Pancreas (tissue), 10 donors: ENCODE results near the gene PLK1. TPM values are rescaled to one million over a fixed set of nuclear protein-coding genes. Genes with fewer than 3 reads are reported as not detected.

ENCODE experiments used
- ATAC-seq, 4 donors: fragments of 200-7000 bp; cut with Tn5 transposase; one replicate each; pipeline versions ENCODE4 v1.8.0 to v1.9.1; 2020; ENCODE audit warnings: mild to moderate bottlenecking in 4 of 4, moderate library complexity in 4 of 4
- DNase-seq, 6 donors: peaks; one replicate each; pipeline ENCODE4 v3.0.0-alpha.2; 2020
- FAIRE-seq: peaks from 2 replicates; lab custom pipeline; 2012; peaks lifted over from hg19 to GRCh38; lab: Jason Lieb, UNC
- H3K27ac ChIP-seq, 4 donors: fragments of 200-600 bp; sonication (generic); 1 replicate in 3 of 4; 2 replicates in 1 of 4; pipeline versions ENCODE4 v1.5.0 to v1.8.0; 2020
- H3K27me3 ChIP-seq, 4 donors: fragments of 200-600 bp; one replicate each; pipeline ENCODE4 v1.8.0; 2021
- H3K36me3 ChIP-seq, 3 donors: fragments of 200-600 bp; sonication (generic) in 1 of 3; one replicate each; pipeline versions ENCODE4 v1.5.0 to v1.8.0; 2020 to 2021
- H3K4me1 ChIP-seq, 3 donors: fragments of 200-600 bp; one replicate each; pipeline ENCODE4 v1.8.0; 2021
- H3K4me3 ChIP-seq, 4 donors: fragments of 200-600 bp; sonication (generic) in 2 of 4; one replicate each; pipeline versions ENCODE4 v1.5.0 to v1.8.0; 2020 to 2021
- H3K9me3 ChIP-seq, 4 donors: fragments of 200-600 bp; one replicate each; pipeline ENCODE4 v1.8.0; 2021
- CTCF ChIP-seq, 4 donors: fragments of 200-600 bp; sonication (generic) in 3 of 4; IDR thresholded peaks; one replicate each; pipeline versions ENCODE4 v1.5.0 to v1.8.0; 2021; ENCODE audit warnings: antibody characterized with exemption in 4 of 4
- WGBS, 2 donors: extraction: QIAGEN DNeasy Blood & Tissue Kit; methylation state at CpG; one replicate each; pipeline ENCODE4 v1.1.7; 2013; 5-methylcytosine and 5-hydroxymethylcytosine counted together
- intact Hi-C, 3 donors: fragments of 100-400 bp; cut with DNase I; formaldehyde crosslinking; loops; one replicate each; pipeline versions ENCODE4 v1.11.1 to v1.14.2; 2022
- polyA plus RNA-seq, 2 donors: library from polyadenylated mRNA; stranded (reverse); fragments of 200-250 nt; gene quantifications; one replicate each; pipeline ENCODE4 v1.2.3, GENCODE V29; 2013
- total RNA-seq, 6 donors: library from RNA; stranded (reverse); fragmentation: NEBNext Ultra II Directional in 4 of 6; extraction: Animal tissue kit (Norgen Biotek cat#: 25700) in 4 of 6; gene quantifications; one replicate each; pipeline versions ENCODE4 v1.2.1 to v1.2.4, GENCODE V29; 2021 to 2023
- donor health status: healthy with polysubstance abuse.
- donor health status: DM: no; HTN: no; CAD: no; lungs with moderate emphysema.
- donor health status: DM: no; HTN: no; CAD: no.
- donor health status: control.
- donor health status: control.
- donor health status: Bipolar disorder and iron deficiency.
- donor health status: DM: yes; HTN: yes; CAD: no.
- donor health status: DM: no; HTN: no; CAD: no.
- donor health status: DM: no; HTN: no; CAD: no.
- donor health status: DM: yes; HTN: yes; CAD: no.

PLK1 gene
- total and polyA plus RNA-seq, 8 donors, result 0.31 to 2.7 (median 1.1) TPM

- FAIRE-seq, result no peak
- Histone ChIP-seq H3K4me1 (no peaks in the 10 kb centered on the region), H3K27me3 (no peaks in the 10 kb centered on the region), H3K36me3 (no peaks in the 10 kb centered on the region), H3K4me3 (no peak overlapping the region), H3K27ac (no peak overlapping the region), H3K9me3 (no peaks in the 10 kb centered on the region)
- ATAC-seq, result no peak
- intact Hi-C loops, result no loop called here
- 65 to 73% methylated on average over 2 of the region's 2 CpGs for WGBS, 2 donors
- TF ChIP-seq CTCF (IDR thresholded peaks at IDR 0.05), result no peak
- DNase-seq, result no peak
These were observed 26.8 kb downstream of the PLK1 start for GRCh38 chr16:23705517-23705902.

GRCh38 chr16:23706439-23706838 is 27.8 kb downstream of the PLK1 start:
- H3K9me3 ChIP-seq, result no peaks in the 10 kb centered on the region
- no peak for ATAC-seq
- WGBS, 2 donors, result 66 to 82% methylated on average over 4 of the region's 4 CpGs
- FAIRE-seq, result no peak
- no peaks in the 10 kb centered on the region for H3K4me1 ChIP-seq
- no peak for TF ChIP-seq CTCF (IDR thresholded peaks at IDR 0.05)
- DNase-seq, result no peak
- intact Hi-C loops, result no loop called here
- no peaks in the 10 kb centered on the region for H3K36me3 ChIP-seq
- no peaks in the 10 kb centered on the region for H3K27me3 ChIP-seq
- no peak overlapping the region for H3K4me3 ChIP-seq
- H3K27ac ChIP-seq, result no peak overlapping the region

GRCh38 chr16:23709536-23709935 is 30.8 kb downstream of the PLK1 start:
- intact Hi-C loops, result no loop called here
- ATAC-seq (no peak), FAIRE-seq (no peak), DNase-seq (no peak)
- no peaks in the 10 kb centered on the region for H3K36me3 ChIP-seq
- H3K4me1 ChIP-seq, result no peaks in the 10 kb centered on the region
- H3K4me3 ChIP-seq, result no peak overlapping the region
- H3K9me3 ChIP-seq, result no peaks in the 10 kb centered on the region
- no peak for TF ChIP-seq CTCF (IDR thresholded peaks at IDR 0.05)
- H3K27me3 ChIP-seq, result no peaks in the 10 kb centered on the region
- H3K27ac ChIP-seq, result no peak overlapping the region

GRCh38 chr16:23710008-23710407 is 31.3 kb downstream of the PLK1 start:
- no peak for DNase-seq
- 53 to 73% methylated on average over 2 of the region's 2 CpGs for WGBS, 2 donors
- intact Hi-C loops, result no loop called here
- no peak for ATAC-seq
- Histone ChIP-seq H3K27ac (no peak overlapping the region), H3K9me3 (no peaks in the 10 kb centered on the region), H3K36me3 (no peaks in the 10 kb centered on the region), H3K4me3 (no peak overlapping the region), H3K27me3 (no peaks in the 10 kb centered on the region), H3K4me1 (no peaks in the 10 kb centered on the region)
- no peak for FAIRE-seq
- TF ChIP-seq CTCF (IDR thresholded peaks at IDR 0.05), result no peak

GRCh38 chr16:23710504-23710903 is 31.8 kb downstream of the PLK1 start:
- Histone ChIP-seq H3K27me3 (peaks cover 0 to 3% (median 0%) of the 10 kb centered on the region in 4 donors), H3K27ac (no peak overlapping the region), H3K9me3 (no peaks in the 10 kb centered on the region), H3K36me3 (no peaks in the 10 kb centered on the region), H3K4me1 (no peaks in the 10 kb centered on the region), H3K4me3 (no peak overlapping the region)
- 75 to 88% methylated on average over 3 of the region's 3 CpGs for WGBS, 2 donors
- no peak for TF ChIP-seq CTCF (IDR thresholded peaks at IDR 0.05)
- FAIRE-seq, result no peak
- ATAC-seq, result no peak
- DNase-seq, result no peak
- intact Hi-C loops, result no loop called here
